ENCODE data around the gene KLHL18.

DNA sequence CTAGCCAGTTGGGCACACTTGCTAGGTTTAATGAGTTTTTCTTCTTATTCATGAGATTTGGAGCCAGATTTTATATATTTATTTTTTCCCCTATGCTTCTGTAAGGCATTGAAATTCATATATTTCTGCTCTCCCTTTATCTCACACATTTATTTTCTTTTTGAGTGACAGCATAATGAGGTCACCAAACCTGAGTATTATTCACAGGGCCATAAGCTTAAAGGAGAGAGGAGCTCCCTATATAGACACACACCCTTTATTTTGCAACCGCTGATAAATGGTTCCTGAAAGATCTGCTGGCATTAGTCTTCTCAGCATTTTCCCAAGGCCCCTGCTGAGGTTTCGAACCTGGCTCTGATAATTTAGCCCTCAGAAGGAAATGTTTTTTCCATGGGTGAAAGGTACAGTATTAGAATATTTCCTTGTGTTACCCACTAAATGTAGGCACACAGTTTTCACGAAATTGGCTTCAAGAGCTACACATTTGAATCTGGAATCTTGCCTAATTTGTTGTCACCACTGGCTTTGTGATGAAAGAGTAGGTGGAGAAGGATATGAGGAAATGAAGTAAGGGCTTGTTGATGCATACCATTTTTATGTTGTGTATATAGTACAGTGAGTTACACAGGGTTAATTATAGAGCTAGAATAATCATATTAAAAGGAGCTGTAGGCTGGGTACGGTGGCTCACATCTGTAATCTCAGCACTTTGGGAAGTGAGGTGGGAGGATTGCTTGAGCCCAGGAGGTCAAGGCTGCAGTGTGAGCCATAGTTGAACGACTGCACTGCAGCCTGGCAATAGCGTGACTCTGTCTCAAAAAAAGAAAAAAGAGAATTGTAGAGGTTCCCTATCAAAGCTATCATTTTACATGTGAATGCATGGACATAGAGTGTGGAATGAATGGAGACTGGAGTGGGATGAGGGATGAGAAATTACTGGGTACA lies 6.5 kb downstream of the KLHL18 start:
- no peak for TF ChIP-seq EZH2 (IDR thresholded peaks at IDR 0.05)
- no peak for TF ChIP-seq POLR2AphosphoS5 (IDR thresholded peaks at IDR 0.05; ENCODE audit: borderline replicate concordance, low read depth, low read length)
